OCI-LY3 (cell line): ENCODE measurements around the gene SESN1.
"Not testable (repeated sequence)": the region's sequence is repeated elsewhere in the genome, so short reads cannot be mapped to it uniquely, and the experiment has no call there.

ENCODE experiments used
- H2AFZ ChIP-seq: fragments of 200-600, 300-600 bp; shearing (Covaris generic); 2 replicates; pipeline ENCODE4 v1.6.0; 2014; ENCODE audit warnings: antibody characterized with exemption, low read depth, low read length
- H3K27ac ChIP-seq: fragments of 200-600, 300-600 bp; sonication (generic); 2 replicates; pipeline ENCODE4 v1.5.1; 2014; ENCODE audit warnings: mild to moderate bottlenecking, low read length, moderate library complexity, mixed read lengths
- H3K27me3 ChIP-seq: fragments of 200-600, 300-600 bp; sonication (generic); 2 replicates; pipeline ENCODE4 v1.6.1; 2014; ENCODE audit warnings: low read depth, low read length, mixed read lengths
- H3K36me3 ChIP-seq: fragments of 200-600, 300-600 bp; sonication (generic); replicated peaks from 2 replicates; pipeline ENCODE3; 2014; ENCODE audit warnings: low read depth, low read length, mixed read lengths
- H3K4me1 ChIP-seq: fragments of 300-600, 200-600 bp; sonication (generic); 2 replicates; pipeline ENCODE4 v1.6.1; 2014; ENCODE audit warnings: low read length, mixed read lengths
- H3K4me2 ChIP-seq: fragments of 200-600, 300-600 bp; sonication (generic); 2 replicates; pipeline ENCODE4 v1.6.1; 2014; ENCODE audit warnings: low read length, mixed read lengths
- H3K4me3 ChIP-seq: fragments of 300-600, 200-600 bp; sonication (generic); 2 replicates; pipeline ENCODE4 v1.5.1; 2014; ENCODE audit warnings: antibody characterized with exemption, mild to moderate bottlenecking, low read length, moderate library complexity
- H3K79me2 ChIP-seq: fragments of 300-600, 200-600 bp; shearing (Covaris generic); 2 replicates; pipeline ENCODE4 v1.6.1; 2014; ENCODE audit warnings: mild to moderate bottlenecking, low read length, mixed read lengths
- H3K9ac ChIP-seq: fragments of 300-600, 200-600 bp; shearing (Covaris generic); 2 replicates; pipeline ENCODE4 v1.6.0; 2014; ENCODE audit warnings: mild to moderate bottlenecking, low read length, moderate library complexity
- H3K9me3 ChIP-seq: fragments of 200-600, 300-600 bp; shearing (Covaris generic); 2 replicates; pipeline ENCODE4 v1.6.1; 2014; ENCODE audit warnings: low read length, mixed read lengths; ENCODE audit not compliant: insufficient read depth
- H4K20me1 ChIP-seq: fragments of 200-600, 300-600 bp; sonication (generic); 2 replicates; pipeline ENCODE4 v1.6.1; 2016; ENCODE audit warnings: low read length, mixed read lengths; ENCODE audit not compliant: insufficient read depth
- EZH2phosphoT487 ChIP-seq: fragments of 200-600 bp; shearing (Covaris generic); IDR thresholded peaks from 2 replicates; pipeline ENCODE4 v1.6.1; 2018; ENCODE audit warnings: antibody characterized with exemption, mixed run types, low read depth
- TF ChIP-seq, protein P1 (sequence below): fragments of 200-600, 300-600 bp; sonication (generic); IDR thresholded peaks from 2 replicates; pipeline ENCODE4 v1.5.1; 2014; ENCODE audit warnings: antibody characterized with exemption, low read length, low read depth

The SESN1 gene

DNA sequence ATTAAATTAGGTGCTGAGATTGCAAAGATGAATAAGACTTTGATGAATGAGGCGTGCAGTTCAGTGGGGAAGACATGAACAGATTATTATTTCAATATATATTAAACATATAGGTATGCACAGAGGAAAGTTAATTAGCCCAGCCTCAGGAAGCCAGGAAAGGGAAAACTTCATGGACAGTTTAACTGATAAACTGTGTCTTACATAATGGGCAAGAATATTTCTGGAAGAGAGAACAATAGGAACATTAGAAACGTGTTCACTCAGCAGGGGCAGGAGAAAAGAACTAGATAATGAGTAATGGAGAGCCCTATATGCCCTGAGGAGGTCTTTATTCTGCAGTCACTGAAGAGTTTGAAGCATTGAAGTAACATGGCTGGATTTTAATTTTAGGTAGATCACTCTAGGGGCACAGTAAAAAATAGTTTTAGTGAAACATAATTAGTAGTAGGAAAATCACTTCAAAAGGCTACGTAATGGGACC, 24.3 kb upstream of the SESN1 start:
- no peaks in the 10 kb centered on the region for H4K20me1 ChIP-seq
- no peak overlapping the region for H3K27ac ChIP-seq
- H3K4me3 ChIP-seq, result no peak overlapping the region
- TF ChIP-seq EZH2phosphoT487, result no peak
- TF ChIP-seq, protein P1, sequence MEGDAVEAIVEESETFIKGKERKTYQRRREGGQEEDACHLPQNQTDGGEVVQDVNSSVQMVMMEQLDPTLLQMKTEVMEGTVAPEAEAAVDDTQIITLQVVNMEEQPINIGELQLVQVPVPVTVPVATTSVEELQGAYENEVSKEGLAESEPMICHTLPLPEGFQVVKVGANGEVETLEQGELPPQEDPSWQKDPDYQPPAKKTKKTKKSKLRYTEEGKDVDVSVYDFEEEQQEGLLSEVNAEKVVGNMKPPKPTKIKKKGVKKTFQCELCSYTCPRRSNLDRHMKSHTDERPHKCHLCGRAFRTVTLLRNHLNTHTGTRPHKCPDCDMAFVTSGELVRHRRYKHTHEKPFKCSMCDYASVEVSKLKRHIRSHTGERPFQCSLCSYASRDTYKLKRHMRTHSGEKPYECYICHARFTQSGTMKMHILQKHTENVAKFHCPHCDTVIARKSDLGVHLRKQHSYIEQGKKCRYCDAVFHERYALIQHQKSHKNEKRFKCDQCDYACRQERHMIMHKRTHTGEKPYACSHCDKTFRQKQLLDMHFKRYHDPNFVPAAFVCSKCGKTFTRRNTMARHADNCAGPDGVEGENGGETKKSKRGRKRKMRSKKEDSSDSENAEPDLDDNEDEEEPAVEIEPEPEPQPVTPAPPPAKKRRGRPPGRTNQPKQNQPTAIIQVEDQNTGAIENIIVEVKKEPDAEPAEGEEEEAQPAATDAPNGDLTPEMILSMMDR, result no peak
- no peaks in the 10 kb centered on the region for H3K9me3 ChIP-seq
- H3K4me2 ChIP-seq, result no peak overlapping the region
- peaks cover 10% of the 10 kb centered on the region for H3K4me1 ChIP-seq
- H3K36me3 ChIP-seq, result no peaks in the 10 kb centered on the region
- H2AFZ ChIP-seq, result no peak overlapping the region
- H3K27me3 ChIP-seq, result no peaks in the 10 kb centered on the region
- no peaks in the 10 kb centered on the region for H3K79me2 ChIP-seq
- H3K9ac ChIP-seq, result no peak overlapping the region

GRCh38 chr6:109118337-109118736, 23.7 kb upstream of the SESN1 start:
- Histone ChIP-seq H3K27ac (no peak overlapping the region), H3K4me1 (peaks cover 10% of the 10 kb centered on the region), H3K4me3 (no peak overlapping the region), H3K79me2 (no peaks in the 10 kb centered on the region), H2AFZ (no peak overlapping the region), H3K9me3 (no peaks in the 10 kb centered on the region), H3K9ac (no peak overlapping the region), H4K20me1 (no peaks in the 10 kb centered on the region), H3K27me3 (no peaks in the 10 kb centered on the region), H3K36me3 (no peaks in the 10 kb centered on the region), H3K4me2 (no peak overlapping the region)
- TF ChIP-seq, protein P1, result no peak
- TF ChIP-seq EZH2phosphoT487, result no peak

DNA sequence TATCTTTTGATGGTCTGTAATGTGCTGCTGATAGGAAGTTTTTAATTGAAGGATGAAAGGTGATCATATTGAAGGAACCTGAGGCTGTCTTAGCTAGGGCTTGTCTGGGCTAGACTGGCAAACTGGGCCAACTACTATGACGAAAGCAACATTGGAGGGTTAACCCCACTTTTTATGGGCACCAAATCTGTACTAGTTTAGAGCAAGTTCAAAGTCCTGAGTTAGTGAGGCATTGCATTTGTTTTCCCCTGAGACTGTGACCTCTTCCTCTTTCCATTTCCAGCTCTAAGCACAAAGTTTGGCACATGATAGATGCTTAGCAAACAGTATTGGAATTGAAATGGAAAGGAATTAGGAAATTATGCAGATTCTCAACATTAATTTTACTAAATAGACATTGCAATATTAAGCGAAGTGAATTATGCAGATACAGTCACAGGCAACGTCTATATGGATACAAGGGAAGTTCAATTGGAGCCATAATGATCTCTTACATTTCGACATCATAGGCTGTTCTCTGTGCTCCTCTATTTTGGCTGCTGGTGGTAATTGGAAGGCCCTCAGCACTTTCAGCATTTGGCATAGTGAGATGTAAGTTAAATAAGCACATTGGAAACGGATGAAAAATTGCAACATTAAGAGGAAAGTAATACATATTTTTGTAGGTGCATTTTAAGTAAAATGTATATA, 22.8 kb upstream of the SESN1 start:
- 0 out of 2 replicates have a peak overlapping the region, but pooled peaks have one; percentile 14 for H3K4me2 ChIP-seq
- peaks cover 10% of the 10 kb centered on the region for H3K4me1 ChIP-seq
- H4K20me1 ChIP-seq, result no peaks in the 10 kb centered on the region
- H3K27ac ChIP-seq, result no peak overlapping the region
- no peak overlapping the region for H3K9ac ChIP-seq
- no peak overlapping the region for H2AFZ ChIP-seq
- no peaks in the 10 kb centered on the region for H3K9me3 ChIP-seq
- H3K4me3 ChIP-seq, result no peak overlapping the region
- H3K79me2 ChIP-seq, result no peaks in the 10 kb centered on the region
- TF ChIP-seq EZH2phosphoT487, result no peak
- TF ChIP-seq, protein P1, result no peak
- H3K27me3 ChIP-seq, result no peaks in the 10 kb centered on the region
- no peaks in the 10 kb centered on the region for H3K36me3 ChIP-seq

GRCh38 chr6:109112663-109113062, 18.0 kb upstream of the SESN1 start:
- H3K36me3 ChIP-seq, H3K27me3 ChIP-seq, H3K4me3 ChIP-seq, H2AFZ ChIP-seq, H3K79me2 ChIP-seq, H4K20me1 ChIP-seq, H3K9ac ChIP-seq, H3K27ac ChIP-seq, H3K4me2 ChIP-seq, H3K4me1 ChIP-seq, H3K9me3 ChIP-seq: not testable (repeated sequence)

- not testable (repeated sequence) for H3K27me3 ChIP-seq, H3K79me2 ChIP-seq, H3K9ac ChIP-seq, H3K4me3 ChIP-seq, H3K36me3 ChIP-seq, H3K4me1 ChIP-seq, H4K20me1 ChIP-seq, H3K4me2 ChIP-seq, H3K27ac ChIP-seq, H3K9me3 ChIP-seq, H2AFZ ChIP-seq
These were observed 15.0 kb upstream of the SESN1 start for GRCh38 chr6:109109663-109110062.
